Naive thymus-derived CD4-positive, alpha-beta T cell (primary cell): ENCODE results near the gene CDH23. TPM values are rescaled to one million over a fixed set of nuclear protein-coding genes. Genes with fewer than 3 reads are reported as not detected.

Experiments
- ATAC-seq: fragments of 150-1000 bp; cut with Tn5 transposase; 2 replicates; pipeline ENCODE4 v1.10.0; 2021; ENCODE audit warnings: mild to moderate bottlenecking, moderate library complexity
- CTCF ChIA-PET: fragments of 350-600 bp; sonication (Branson Sonifier 250); formaldehyde crosslinking; loops from one replicate; lab custom pipeline; 2021; ENCODE audit warnings: antibody characterized with exemption; lab: Charles Lee
- POLR2A ChIA-PET: fragments of 350-600 bp; sonication (Branson Sonifier 250); formaldehyde crosslinking; loops from one replicate; lab custom pipeline; 2021; ENCODE audit warnings: antibody characterized with exemption, inconsistent platforms; lab: Charles Lee
- DNase-seq, 9 donors: peaks; one replicate each; pipeline versions ENCODE4 v3.0.0 to v3.0.0-alpha.2; 2020 to 2022; ENCODE audit warnings: mixed read lengths in 1 of 9
- H3K27ac ChIP-seq: one replicate; pipeline ENCODE4 v1.7.0; 2013; ENCODE audit warnings: mild to moderate bottlenecking, low read depth, low read length, moderate library complexity
- H3K27me3 ChIP-seq, 2 donors: one replicate each; pipeline ENCODE4 v1.7.0; 2013; ENCODE audit warnings: low read length in 2 of 2, mild to moderate bottlenecking in 2 of 2, moderate library complexity in 2 of 2; ENCODE audit not compliant: control insufficient read depth in 2 of 2, insufficient read depth in 2 of 2
- H3K36me3 ChIP-seq, 3 experiments: 1 replicate in 2 of 3; 2 replicates in 1 of 3; pipeline ENCODE4 v1.7.0; 2013; ENCODE audit warnings: low read length in 3 of 3, mild to moderate bottlenecking in 3 of 3, moderate library complexity in 1 of 3; ENCODE audit not compliant: insufficient read depth in 3 of 3, control insufficient read depth in 2 of 3
- H3K4me1 ChIP-seq, 2 donors: one replicate each; pipeline ENCODE4 v1.7.0; 2013; ENCODE audit warnings: low read length in 2 of 2, mild to moderate bottlenecking in 2 of 2, moderate library complexity in 1 of 2; ENCODE audit not compliant: control insufficient read depth in 2 of 2, insufficient read depth in 2 of 2
- H3K4me3 ChIP-seq: 2 replicates; pipeline ENCODE4 v1.7.0; 2013; ENCODE audit warnings: mild to moderate bottlenecking, low read length
- H3K9me3 ChIP-seq, 3 experiments: 1 replicate in 2 of 3; 2 replicates in 1 of 3; pipeline ENCODE4 v1.7.0; 2013; ENCODE audit warnings: low read length in 3 of 3; ENCODE audit not compliant: control insufficient read depth in 2 of 3
- H3K27ac Mint-ChIP-seq, 9 donors: one replicate each; pipeline ENCODE4 v1.8.0; 2020 to 2022; ENCODE audit warnings: mixed read lengths in 9 of 9, mild to moderate bottlenecking in 8 of 9, moderate library complexity in 5 of 9, inconsistent platforms in 2 of 9
- H3K27me3 Mint-ChIP-seq, 5 donors: one replicate each; pipeline ENCODE4 v1.8.0; 2021 to 2022; ENCODE audit warnings: mixed read lengths in 5 of 5, mild to moderate bottlenecking in 1 of 5
- H3K36me3 Mint-ChIP-seq, 5 donors: one replicate each; pipeline ENCODE4 v1.8.0; 2020 to 2022; ENCODE audit warnings: mixed read lengths in 5 of 5, mild to moderate bottlenecking in 3 of 5, inconsistent platforms in 1 of 5
- H3K4me1 Mint-ChIP-seq, 7 donors: one replicate each; pipeline ENCODE4 v1.8.0; 2020 to 2022; ENCODE audit warnings: mixed read lengths in 7 of 7, mild to moderate bottlenecking in 3 of 7, inconsistent platforms in 1 of 7
- H3K4me3 Mint-ChIP-seq, 10 donors: one replicate each; pipeline ENCODE4 v1.8.0; 2020 to 2022; ENCODE audit warnings: mild to moderate bottlenecking in 10 of 10, mixed read lengths in 10 of 10, moderate library complexity in 6 of 10, inconsistent platforms in 2 of 10
- H3K9me3 Mint-ChIP-seq, 11 donors: one replicate each; pipeline ENCODE4 v1.8.0; 2020 to 2022; ENCODE audit warnings: mixed read lengths in 11 of 11, mild to moderate bottlenecking in 4 of 11, inconsistent platforms in 1 of 11, moderate library complexity in 1 of 11
- intact Hi-C, 2 donors: fragments of 100-400 bp; cut with micrococcal nuclease; formaldehyde crosslinking; loops; one replicate each; pipeline ENCODE4 v1.15.1; 2023
- polyA plus RNA-seq, 2 donors: library from polyadenylated mRNA; unstranded; fragments of 300-500 nt; fragmentation: Illumina TruSeq; gene quantifications; one replicate each; pipeline ENCODE4 v1.2.3, GENCODE V29; 2021
- total RNA-seq, 6 experiments: library from RNA in 5 of 6; stranded (reverse) in 5 of 6; gene quantifications; 1 replicate in 5 of 6; 2 replicates in 1 of 6; pipeline ENCODE4 v1.2.3 and lab custom pipeline; 2021 to 2026

Gene CDH23
- total and polyA plus RNA-seq, 7 experiments from 2014 or later = 1.1 to 18.3 (median 7.9) TPM

DNA sequence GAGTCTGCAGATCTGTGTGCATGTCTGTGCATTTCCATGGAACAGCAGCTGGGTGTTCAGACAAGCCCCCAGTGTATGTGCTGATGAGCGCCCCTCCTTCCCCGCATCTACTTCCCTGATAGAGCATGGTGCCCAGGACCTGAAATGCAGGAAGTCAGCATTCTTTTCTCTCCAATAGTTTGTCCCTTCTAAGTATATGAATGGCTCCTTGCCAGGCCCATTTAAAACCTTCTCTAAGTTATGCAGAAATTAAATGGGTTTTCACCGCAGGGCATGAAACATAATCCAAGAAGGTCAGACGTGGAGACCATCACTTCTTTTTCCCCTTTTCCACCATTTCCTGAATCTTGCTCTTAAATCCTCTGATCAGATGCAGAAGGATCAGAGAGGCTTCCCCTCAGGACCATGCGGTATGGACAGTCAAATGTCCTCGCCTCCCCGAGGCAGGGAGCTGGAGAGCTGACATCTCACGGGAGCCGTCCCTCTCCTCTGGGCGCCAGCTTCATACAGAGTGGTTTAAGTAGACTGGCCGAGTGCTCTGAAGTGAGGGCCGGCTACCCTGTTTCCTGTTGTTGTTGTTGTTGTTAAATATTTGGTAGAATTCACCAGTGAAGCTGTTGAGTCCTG, 167.6 kb downstream of the CDH23 start:
- H3K4me1 ChIP-seq = no peaks in the 10 kb centered on the region
- no peak overlapping the region for H3K4me3 ChIP-seq
- H3K27me3 ChIP-seq = no peaks in the 10 kb centered on the region
- Mint-ChIP-seq H3K36me3 (no peaks in the 10 kb centered on the region), H3K4me3 (no peak overlapping the region), H3K9me3 (no peaks in the 10 kb centered on the region), H3K4me1 (peaks cover 0 to 4% (median 0%) of the 10 kb centered on the region in 7 donors), H3K27ac (no peak overlapping the region), H3K27me3 (peaks cover 4 to 11% (median 7%) of the 10 kb centered on the region in 5 donors)
- POLR2A ChIA-PET = interaction anchor here (0.7 kb wide), 1 partner anchor 1030 kb away, joined by 3 read pairs; no protein-coding TSS in a partner anchor
- no peaks in the 10 kb centered on the region for H3K9me3 ChIP-seq
- DNase-seq (no peak), ATAC-seq (no peak)
- H3K36me3 ChIP-seq = no peaks in the 10 kb centered on the region
- no peak overlapping the region for H3K27ac ChIP-seq
- intact Hi-C loops = no loop called here
- CTCF ChIA-PET = interaction anchor here (1.6 kb wide), 1 partner anchor 250 kb away, joined by 5 read pairs; no protein-coding TSS in a partner anchor

DNA sequence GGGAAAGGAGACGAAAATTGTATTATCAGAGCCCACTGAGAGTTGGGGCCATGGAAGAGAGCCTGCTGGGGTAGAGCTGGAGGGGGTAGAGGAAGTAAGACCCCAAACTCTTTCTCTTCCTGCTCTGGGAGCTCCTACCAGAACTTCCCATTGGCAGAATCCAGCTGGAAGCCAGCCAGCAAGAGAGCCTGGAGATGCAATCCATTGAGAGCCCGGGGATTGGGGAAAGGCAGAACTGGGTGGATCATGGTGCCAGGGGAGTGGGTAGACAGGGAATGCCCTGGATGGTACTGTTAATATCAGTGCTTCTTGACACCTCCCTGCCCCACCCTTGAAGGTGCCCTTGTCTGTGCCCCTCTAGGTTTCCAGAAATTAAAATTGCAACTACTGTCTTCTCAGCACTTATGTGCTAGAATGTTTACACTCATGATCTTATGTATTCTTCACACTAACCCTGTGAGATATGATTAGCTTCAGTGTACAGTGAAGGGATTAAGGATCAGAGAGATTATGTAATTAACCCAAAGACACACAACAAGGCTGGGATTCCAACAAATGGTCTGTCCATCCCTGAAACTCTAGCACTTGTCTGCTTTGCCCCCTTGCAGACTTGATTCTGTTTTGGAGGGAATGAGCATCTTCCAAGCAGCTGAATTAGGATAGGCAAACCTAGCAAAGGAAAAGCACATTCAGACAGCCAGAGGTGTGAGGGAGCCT, 168.7 kb downstream of the CDH23 start:
- Mint-ChIP-seq H3K4me1 (peaks cover 0 to 4% (median 0%) of the 10 kb centered on the region in 7 donors), H3K36me3 (no peaks in the 10 kb centered on the region), H3K9me3 (no peaks in the 10 kb centered on the region), H3K27ac (no peak overlapping the region), H3K27me3 (peaks cover 0 to 8% (median 7%) of the 10 kb centered on the region in 5 donors), H3K4me3 (no peak overlapping the region)
- intact Hi-C loops = no loop called here
- no peaks in the 10 kb centered on the region for H3K9me3 ChIP-seq
- ChIA-PET POLR2A (no interaction called here), CTCF (interaction anchor here (1.6 kb wide), 1 partner anchor 251 kb away, joined by 5 read pairs; no protein-coding TSS in a partner anchor)
- H3K4me1 ChIP-seq = no peaks in the 10 kb centered on the region
- ATAC-seq (no peak), DNase-seq (no peak)
- no peak overlapping the region for H3K27ac ChIP-seq
- H3K27me3 ChIP-seq = no peaks in the 10 kb centered on the region
- H3K4me3 ChIP-seq = no peak overlapping the region
- H3K36me3 ChIP-seq = no peaks in the 10 kb centered on the region

GRCh38 chr10:71567006-71567405, 170.3 kb downstream of the CDH23 start:
- POLR2A ChIA-PET = no interaction called here
- Histone ChIP-seq H3K27me3 (no peaks in the 10 kb centered on the region), H3K4me1 (no peaks in the 10 kb centered on the region), H3K4me3 (no peak overlapping the region), H3K36me3 (no peaks in the 10 kb centered on the region), H3K9me3 (no peaks in the 10 kb centered on the region), H3K27ac (no peak overlapping the region)
- no peak for ATAC-seq
- H3K4me1 Mint-ChIP-seq = peaks cover 0 to 4% (median 0%) of the 10 kb centered on the region in 7 donors
- no peaks in the 10 kb centered on the region for H3K9me3 Mint-ChIP-seq
- H3K4me3 Mint-ChIP-seq = no peak overlapping the region
- H3K36me3 Mint-ChIP-seq = no peaks in the 10 kb centered on the region
- no peak for DNase-seq
- CTCF ChIA-PET = interaction anchor here (1.4 to 2.0 kb wide), 2 partner anchors 248 to 250 kb away, joined by 3 to 7 read pairs; partner anchors contain the start of gene SLC29A3
- H3K27me3 Mint-ChIP-seq = no peaks in the 10 kb centered on the region
- intact Hi-C loops = no loop called here
- H3K27ac Mint-ChIP-seq = no peak overlapping the region

DNA sequence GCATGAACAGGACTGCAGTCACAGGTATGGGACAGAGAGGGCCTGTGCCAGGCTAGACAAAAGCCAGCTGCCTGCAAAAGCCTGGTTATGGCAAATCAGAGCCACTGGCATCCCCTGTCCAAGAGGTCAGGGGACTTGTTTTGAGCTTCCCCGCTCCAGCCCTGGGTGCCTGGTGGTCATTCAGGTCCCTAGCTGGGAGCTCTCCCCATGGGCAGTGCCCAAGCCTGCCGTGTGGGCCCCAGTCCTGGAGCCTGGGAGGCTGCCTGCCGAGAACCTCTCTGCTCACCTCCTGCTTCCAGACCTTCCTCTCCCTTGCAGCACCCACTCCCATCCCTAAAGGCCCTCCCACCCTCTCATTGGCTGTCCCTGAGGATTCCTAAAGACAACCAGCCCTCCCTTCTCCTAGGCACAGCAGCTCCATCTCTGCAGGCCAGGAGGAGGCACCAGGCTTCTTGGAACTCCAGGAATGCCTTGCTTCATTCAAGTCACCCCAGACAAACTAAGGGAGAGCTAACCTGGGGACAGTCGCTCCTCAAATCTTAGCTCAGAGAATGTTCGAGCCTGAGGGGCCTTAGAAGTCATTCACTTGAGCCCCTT, 172.3 kb downstream of the CDH23 start:
- intact Hi-C loops = no loop called here
- ChIA-PET CTCF (interaction anchor here (0.6 to 4.7 kb wide), 9 partner anchors 14 to 262 kb away, joined by 3 to 64 read pairs (median 4); no protein-coding TSS in a partner anchor), POLR2A (interaction anchor here (0.6 kb wide), 1 partner anchor 15 kb away, joined by 4 read pairs; no protein-coding TSS in a partner anchor)
- Mint-ChIP-seq H3K27ac (no peak overlapping the region), H3K4me1 (peaks cover 0 to 4% (median 0%) of the 10 kb centered on the region in 7 donors), H3K4me3 (no peak overlapping the region), H3K9me3 (no peaks in the 10 kb centered on the region), H3K27me3 (no peaks in the 10 kb centered on the region), H3K36me3 (no peaks in the 10 kb centered on the region)
- H3K27ac ChIP-seq = no peak overlapping the region
- no peaks in the 10 kb centered on the region for H3K4me1 ChIP-seq
- ATAC-seq (no peak), DNase-seq (no peak)
- H3K4me3 ChIP-seq = no peak overlapping the region
- H3K9me3 ChIP-seq = no peaks in the 10 kb centered on the region
- H3K27me3 ChIP-seq = no peaks in the 10 kb centered on the region
- no peaks in the 10 kb centered on the region for H3K36me3 ChIP-seq

DNA sequence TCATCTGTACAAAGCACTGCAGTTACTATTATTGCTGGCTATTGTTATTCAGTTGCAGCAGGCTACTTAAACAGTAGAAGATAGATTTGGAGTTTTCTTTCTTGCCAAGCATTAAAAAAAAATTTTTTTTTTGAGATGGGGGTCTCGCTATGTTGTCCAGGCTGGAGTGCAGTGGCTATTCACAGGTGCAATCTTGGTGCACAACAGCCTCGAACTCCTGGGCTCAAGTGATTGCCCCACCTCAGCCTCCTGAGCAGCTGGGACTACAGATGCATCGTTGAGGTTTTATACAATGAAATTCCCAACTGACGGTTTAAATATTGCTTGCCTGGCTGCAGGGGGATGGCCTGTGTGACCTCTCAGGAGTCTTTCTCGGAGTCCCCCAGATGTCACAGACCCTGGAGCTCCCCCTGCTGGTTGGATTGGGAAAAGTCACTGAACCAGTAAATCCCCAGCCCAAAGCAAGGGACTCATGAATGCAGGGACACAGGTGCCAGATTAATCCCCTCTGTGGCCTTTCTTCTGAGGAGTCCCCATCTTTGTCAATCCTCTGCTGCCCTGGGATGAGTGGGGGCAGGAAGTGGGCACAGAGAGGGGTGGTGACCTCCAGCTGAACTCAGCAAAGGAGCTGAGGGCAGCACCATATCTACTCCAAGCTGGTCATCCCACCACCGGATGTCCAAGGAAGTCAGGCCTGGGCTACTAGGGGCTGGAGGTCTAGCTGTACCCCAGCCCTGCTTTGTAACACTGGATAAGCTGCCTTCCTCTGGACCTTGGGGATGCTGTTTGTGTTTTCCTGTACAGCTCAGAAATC, 173.3 kb downstream of the CDH23 start:
- no peaks in the 10 kb centered on the region for H3K4me1 ChIP-seq
- no peaks in the 10 kb centered on the region for H3K27me3 ChIP-seq
- H3K36me3 Mint-ChIP-seq = no peaks in the 10 kb centered on the region
- POLR2A ChIA-PET = no interaction called here
- no peaks in the 10 kb centered on the region for H3K27me3 Mint-ChIP-seq
- no peaks in the 10 kb centered on the region for H3K9me3 ChIP-seq
- no peak overlapping the region for H3K27ac ChIP-seq
- no peaks in the 10 kb centered on the region for H3K9me3 Mint-ChIP-seq
- H3K27ac Mint-ChIP-seq = no peak overlapping the region
- intact Hi-C loops = loop anchor here (1.0 to 2.0 kb wide), 5 partner anchors 174 to 256 kb away; partner anchors contain the start of genes SLC29A3 (in 2 of the 2) and CDH23 (in 1 of the 2)
- no peaks in the 10 kb centered on the region for H3K36me3 ChIP-seq
- peaks cover 0 to 4% (median 0%) of the 10 kb centered on the region in 7 donors for H3K4me1 Mint-ChIP-seq
- ATAC-seq (peak; percentile 67), DNase-seq (peak; percentile 39 to 81 (median 64))
- H3K4me3 Mint-ChIP-seq = no peak overlapping the region
- no peak overlapping the region for H3K4me3 ChIP-seq
- CTCF ChIA-PET = interaction anchor here (0.6 to 4.7 kb wide), 15 partner anchors 13 to 263 kb away, joined by 3 to 64 read pairs (median 4); partner anchors contain the start of gene SLC29A3
